ENCODE data around the gene SMPDL3A. TPM values are rescaled to one million over a fixed set of nuclear protein-coding genes. Genes with fewer than 3 reads are reported as not detected.

SMPDL3A gene
- polyA plus RNA-seq, 3 donors = 5.2 to 12.4 (median 9.8) TPM

GRCh38 chr6:122832459-122832858, 43.4 kb downstream of the SMPDL3A start:
- no peak overlapping the region for H3K27ac ChIP-seq (ENCODE audit: low read depth, low read length)
- 74 to 89% (median 79%) methylated on average over 3 of the region's 3 CpGs for WGBS, 3 donors

- WGBS, 3 donors = 88 to 91% (median 88%) methylated on average over 7 of the region's 7 CpGs
- no peak overlapping the region for H3K27ac ChIP-seq (ENCODE audit: low read depth, low read length)
Measured at GRCh38 chr6:122833021-122833491, 44.0 kb downstream of the SMPDL3A start.

GRCh38 chr6:122838060-122838780, 49.2 kb downstream of the SMPDL3A start:
- no peak overlapping the region for H3K27ac ChIP-seq (ENCODE audit: low read depth, low read length)
- 72 to 86% (median 78%) methylated on average over 3 of the region's 3 CpGs for WGBS, 3 donors

- WGBS, 3 donors = 0 to 1% (median 0%) methylated on average over 1 of the region's 1 CpG
Measured at GRCh38 chr6:122839472-122839871, 50.4 kb downstream of the SMPDL3A start.

GRCh38 chr6:122839906-122840305, 50.8 kb downstream of the SMPDL3A start:
- 58 to 65% (median 61%) methylated on average over 6 to 7 of the region's 8 CpGs for WGBS, 3 donors
- no peak overlapping the region for H3K27ac ChIP-seq (ENCODE audit: low read depth, low read length)

More at GRCh38 chr6:122839472-122839871, 50.4 kb downstream of the SMPDL3A start:
- no peak overlapping the region for H3K27ac ChIP-seq (ENCODE audit: low read depth, low read length)

GRCh38 chr6:122845464-122845863, 56.4 kb downstream of the SMPDL3A start:
- H3K27ac ChIP-seq (ENCODE audit: low read depth, low read length) = no peak overlapping the region
- 95 to 97% (median 95%) methylated on average over 9 of the region's 9 CpGs for WGBS, 3 donors

GRCh38 chr6:122845916-122846612, 57.0 kb downstream of the SMPDL3A start:
- WGBS, 3 donors = 68 to 77% (median 69%) methylated on average over 3 of the region's 3 CpGs
- no peak overlapping the region for H3K27ac ChIP-seq (ENCODE audit: low read depth, low read length)

- 70 to 81% (median 77%) methylated on average over 6 of the region's 6 CpGs for WGBS, 3 donors
- no peak overlapping the region for H3K27ac ChIP-seq (ENCODE audit: low read depth, low read length)
Measured at GRCh38 chr6:122853259-122853995, 64.4 kb downstream of the SMPDL3A start.

Other genes with a start within 250 kb of the SMPDL3A start
- gene PKIB, start 178.9 kb upstream of the SMPDL3A start, polyA plus RNA-seq = 1 to 10 TPM; 2.7 to 4.5 (median 2.8) TPM
- gene FABP7, start 9.5 kb upstream of the SMPDL3A start, polyA plus RNA-seq = under 1 TPM in 1 of 3 donors, not detected in 2; 0.08 TPM
- gene CLVS2, start 207.0 kb downstream of the SMPDL3A start, polyA plus RNA-seq = not detected

All from adipose tissue (tissue), 3 donors.